ENCODE data around the gene NGRN.
A peak's percentile ranks its signal among the peaks of the same experiment; 100 is the strongest.
"Not testable (repeated sequence)": the region's sequence is repeated elsewhere in the genome, so short reads cannot be mapped to it uniquely, and the experiment has no call there.

Gene NGRN

GRCh38 chr15:90257776-90258175, 7.7 kb upstream of the NGRN start:
- TF ChIP-seq POU2F2 (IDR thresholded peaks at IDR 0.05; ENCODE audit: low read depth, low read length) (no peak), POLR2A (IDR thresholded peaks at IDR 0.05; ENCODE audit: low read depth, low read length) (no peak), TAF1 (IDR thresholded peaks at IDR 0.05; ENCODE audit: low read depth, low read length) (no peak)
- DNase-seq (ENCODE audit: insufficient read length, low spot score) = no peak
- FAIRE-seq = no peak

- FAIRE-seq (peak; percentile 43), DNase-seq (ENCODE audit: insufficient read length, low spot score) (no peak)
- TF ChIP-seq SPI1 (IDR thresholded peaks at IDR 0.05; ENCODE audit: low read depth, low read length) (no peak), POLR2A (IDR thresholded peaks at IDR 0.05; ENCODE audit: low read depth, low read length) (no peak), POLR2AphosphoS5 (IDR thresholded peaks at IDR 0.05; ENCODE audit: low read depth, low read length) (no peak), TAF1 (IDR thresholded peaks at IDR 0.05; ENCODE audit: low read depth, low read length) (no peak), POU2F2 (IDR thresholded peaks at IDR 0.05; ENCODE audit: low read depth, low read length) (no peak), PAX5 (IDR thresholded peaks at IDR 0.05; ENCODE audit: insufficient read depth, low read length, severe bottlenecking) (no peak)
These were observed 5.9 kb upstream of the NGRN start for GRCh38 chr15:90259524-90259923.

- FAIRE-seq = not testable (repeated sequence)
These were observed 4.7 kb upstream of the NGRN start for GRCh38 chr15:90260731-90261130.

GRCh38 chr15:90261811-90262210, 3.7 kb upstream of the NGRN start:
- FAIRE-seq (no peak), DNase-seq (ENCODE audit: insufficient read length, low spot score) (no peak)
- TF ChIP-seq PAX5 (IDR thresholded peaks at IDR 0.05; ENCODE audit: insufficient read depth, low read length, severe bottlenecking) = no peak
- no peak for TF ChIP-seq SPI1 (IDR thresholded peaks at IDR 0.05; ENCODE audit: low read depth, low read length)
- TF ChIP-seq POLR2AphosphoS5 (IDR thresholded peaks at IDR 0.05; ENCODE audit: low read depth, low read length) = no peak
- TF ChIP-seq POLR2A (IDR thresholded peaks at IDR 0.05; ENCODE audit: low read depth, low read length) = no peak

More at GRCh38 chr15:90260731-90261130, 4.7 kb upstream of the NGRN start:
- not testable (repeated sequence) for DNase-seq (ENCODE audit: insufficient read length, low spot score)

- no peak for FAIRE-seq
- TF ChIP-seq POLR2A (IDR thresholded peaks at IDR 0.05; ENCODE audit: low read depth, low read length) (no peak), SPI1 (IDR thresholded peaks at IDR 0.05; ENCODE audit: low read depth, low read length) (no peak), POLR2AphosphoS5 (IDR thresholded peaks at IDR 0.05; ENCODE audit: low read depth, low read length) (no peak), TAF1 (IDR thresholded peaks at IDR 0.05; ENCODE audit: low read depth, low read length) (no peak), PAX5 (IDR thresholded peaks at IDR 0.05; ENCODE audit: insufficient read depth, low read length, severe bottlenecking) (no peak), POU2F2 (IDR thresholded peaks at IDR 0.05; ENCODE audit: low read depth, low read length) (no peak)
- DNase-seq (ENCODE audit: insufficient read length, low spot score) = no peak
These were observed 3.0 kb upstream of the NGRN start for GRCh38 chr15:90262426-90262825.

GRCh38 chr15:90264671-90265070, 801 bp upstream of the NGRN start:
- FAIRE-seq = no peak
- TF ChIP-seq PAX5 (IDR thresholded peaks at IDR 0.05; ENCODE audit: insufficient read depth, low read length, severe bottlenecking) = no peak
- DNase-seq (ENCODE audit: insufficient read length, low spot score) = no peak

- no peak for FAIRE-seq
- DNase-seq (ENCODE audit: insufficient read length, low spot score) = no peak
- no peak for TF ChIP-seq POU2F2 (IDR thresholded peaks at IDR 0.05; ENCODE audit: low read depth, low read length)
- no peak for TF ChIP-seq POLR2A (IDR thresholded peaks at IDR 0.05; ENCODE audit: low read depth, low read length)
- TF ChIP-seq TAF1 (IDR thresholded peaks at IDR 0.05; ENCODE audit: low read depth, low read length) = no peak
- TF ChIP-seq SPI1 (IDR thresholded peaks at IDR 0.05; ENCODE audit: low read depth, low read length) = no peak
- TF ChIP-seq POLR2AphosphoS5 (IDR thresholded peaks at IDR 0.05; ENCODE audit: low read depth, low read length) = no peak
- no peak for TF ChIP-seq PAX5 (IDR thresholded peaks at IDR 0.05; ENCODE audit: insufficient read depth, low read length, severe bottlenecking)
These were observed 574 bp downstream of the NGRN start for GRCh38 chr15:90266061-90266431.

- FAIRE-seq = no peak
- no peak for DNase-seq (ENCODE audit: insufficient read length, low spot score)
- TF ChIP-seq SPI1 (IDR thresholded peaks at IDR 0.05; ENCODE audit: low read depth, low read length) (no peak), POU2F2 (IDR thresholded peaks at IDR 0.05; ENCODE audit: low read depth, low read length) (no peak), POLR2A (IDR thresholded peaks at IDR 0.05; ENCODE audit: low read depth, low read length) (no peak), PAX5 (IDR thresholded peaks at IDR 0.05; ENCODE audit: insufficient read depth, low read length, severe bottlenecking) (no peak), TAF1 (IDR thresholded peaks at IDR 0.05; ENCODE audit: low read depth, low read length) (no peak), POLR2AphosphoS5 (IDR thresholded peaks at IDR 0.05; ENCODE audit: low read depth, low read length) (no peak)
These were observed 1.0 kb downstream of the NGRN start for GRCh38 chr15:90266485-90266884.

GRCh38 chr15:90268415-90268814, 2.9 kb downstream of the NGRN start:
- FAIRE-seq (no peak), DNase-seq (ENCODE audit: insufficient read length, low spot score) (no peak)
- no peak for TF ChIP-seq PAX5 (IDR thresholded peaks at IDR 0.05; ENCODE audit: insufficient read depth, low read length, severe bottlenecking)

- DNase-seq (ENCODE audit: insufficient read length, low spot score) = no peak
- no peak for FAIRE-seq
These were observed 5.2 kb downstream of the NGRN start for GRCh38 chr15:90270502-90271150.

More at GRCh38 chr15:90270502-90271150, 5.2 kb downstream of the NGRN start:
- TF ChIP-seq PAX5 (IDR thresholded peaks at IDR 0.05; ENCODE audit: insufficient read depth, low read length, severe bottlenecking) = no peak
- TF ChIP-seq SPI1 (IDR thresholded peaks at IDR 0.05; ENCODE audit: low read depth, low read length) = no peak
- TF ChIP-seq TAF1 (IDR thresholded peaks at IDR 0.05; ENCODE audit: low read depth, low read length) = no peak
- no peak for TF ChIP-seq POU2F2 (IDR thresholded peaks at IDR 0.05; ENCODE audit: low read depth, low read length)
- TF ChIP-seq POLR2A (IDR thresholded peaks at IDR 0.05; ENCODE audit: low read depth, low read length) = no peak
- TF ChIP-seq POLR2AphosphoS5 (IDR thresholded peaks at IDR 0.05; ENCODE audit: low read depth, low read length) = no peak

All from GM12891 (cell line).